ENCODE measurements around the gene PHLDA3. TPM values are rescaled to one million over a fixed set of nuclear protein-coding genes. Genes with fewer than 3 reads are reported as not detected.

Gene PHLDA3
- total and polyA plus RNA-seq, 2 donors (not counting 1 experiment from before 2014, with no cell fraction given) = 26.5 to 141 TPM

GRCh38 chr1:201427963-201428362 is 41.0 kb downstream of the PHLDA3 start:
- Histone ChIP-seq H3K4me3 (replicated peaks in 1 of 4; ENCODE audit: control extremely low read depth in 1 of 4, insufficient read depth in 1 of 4, low read depth in 3 of 4, low read length in 4 of 4) (no peak overlapping the region), H3K79me2 (ENCODE audit: control insufficient read depth, insufficient read depth, low read length) (no peaks in the 10 kb centered on the region), H2AFZ (ENCODE audit: low read length) (no peak overlapping the region), H4K20me1 (ENCODE audit: control insufficient read depth, extremely low read depth, insufficient read depth, low read length) (no peaks in the 10 kb centered on the region), H3K36me3 (ENCODE audit: control insufficient read depth, insufficient read depth, low read length) (no peaks in the 10 kb centered on the region), H3K4me2 (ENCODE audit: extremely low read depth, insufficient read depth, low read length) (no peak overlapping the region), H3K9ac (ENCODE audit: insufficient read depth, low read length) (no peak overlapping the region), H3K27ac (ENCODE audit: insufficient read depth, low read length) (no peak overlapping the region), H3K9me3 (ENCODE audit: control insufficient read depth, insufficient read depth, low read depth, low read length) (no peaks in the 10 kb centered on the region), H3K4me1 (ENCODE audit: control insufficient read depth, extremely low read depth, insufficient read depth, low read length) (no peaks in the 10 kb centered on the region), H3K27me3 (ENCODE audit: control insufficient read depth, insufficient read depth, low read length) (peaks cover 11% of the 10 kb centered on the region)
- no peak for TF ChIP-seq EZH2 (IDR thresholded peaks at IDR 0.05; ENCODE audit: low read length, missing control alignments)
- no peak for TF ChIP-seq CTCF (conservative IDR thresholded peaks at IDR 0.05 in 1 of 2, IDR thresholded peaks at IDR 0.05 in 1 of 2; ENCODE audit: low read depth in 1 of 2, low read length in 2 of 2)
- DNase-seq (ENCODE audit: low read depth in 2 of 2) = no peak

GRCh38 chr1:201426479-201427310 is 42.3 kb downstream of the PHLDA3 start:
- no peak overlapping the region for H2AFZ ChIP-seq (ENCODE audit: low read length)
- H3K4me3 ChIP-seq (replicated peaks in 1 of 4; ENCODE audit: control extremely low read depth in 1 of 4, insufficient read depth in 1 of 4, low read depth in 3 of 4, low read length in 4 of 4) = no peak overlapping the region
- H3K27me3 ChIP-seq (ENCODE audit: control insufficient read depth, insufficient read depth, low read length) = peaks cover 14% of the 10 kb centered on the region
- peak in 1 of 2 donors; percentile 11 for DNase-seq (ENCODE audit: low read depth in 2 of 2)
- H3K9me3 ChIP-seq (ENCODE audit: control insufficient read depth, insufficient read depth, low read depth, low read length) = no peaks in the 10 kb centered on the region
- no peak overlapping the region for H3K27ac ChIP-seq (ENCODE audit: insufficient read depth, low read length)
- H3K79me2 ChIP-seq (ENCODE audit: control insufficient read depth, insufficient read depth, low read length) = no peaks in the 10 kb centered on the region
- TF ChIP-seq EZH2 (IDR thresholded peaks at IDR 0.05; ENCODE audit: low read length, missing control alignments) (no peak), CTCF (conservative IDR thresholded peaks at IDR 0.05 in 1 of 2, IDR thresholded peaks at IDR 0.05 in 1 of 2; ENCODE audit: low read depth in 1 of 2, low read length in 2 of 2) (no peak)
- H3K9ac ChIP-seq (ENCODE audit: insufficient read depth, low read length) = no peak overlapping the region
- H3K4me2 ChIP-seq (ENCODE audit: extremely low read depth, insufficient read depth, low read length) = no peak overlapping the region
- no peaks in the 10 kb centered on the region for H4K20me1 ChIP-seq (ENCODE audit: control insufficient read depth, extremely low read depth, insufficient read depth, low read length)
- no peaks in the 10 kb centered on the region for H3K36me3 ChIP-seq (ENCODE audit: control insufficient read depth, insufficient read depth, low read length)
- H3K4me1 ChIP-seq (ENCODE audit: control insufficient read depth, extremely low read depth, insufficient read depth, low read length) = no peaks in the 10 kb centered on the region

- no peak overlapping the region for H2AFZ ChIP-seq (ENCODE audit: low read length)
- H3K9ac ChIP-seq (ENCODE audit: insufficient read depth, low read length) = no peak overlapping the region
- no peaks in the 10 kb centered on the region for H3K9me3 ChIP-seq (ENCODE audit: control insufficient read depth, insufficient read depth, low read depth, low read length)
- no peaks in the 10 kb centered on the region for H3K36me3 ChIP-seq (ENCODE audit: control insufficient read depth, insufficient read depth, low read length)
- H3K27ac ChIP-seq (ENCODE audit: insufficient read depth, low read length) = no peak overlapping the region
- H3K79me2 ChIP-seq (ENCODE audit: control insufficient read depth, insufficient read depth, low read length) = no peaks in the 10 kb centered on the region
- no peak for DNase-seq (ENCODE audit: low read depth in 2 of 2)
- no peak overlapping the region for H3K4me2 ChIP-seq (ENCODE audit: extremely low read depth, insufficient read depth, low read length)
- H4K20me1 ChIP-seq (ENCODE audit: control insufficient read depth, extremely low read depth, insufficient read depth, low read length) = no peaks in the 10 kb centered on the region
- H3K4me3 ChIP-seq (replicated peaks in 1 of 4; ENCODE audit: control extremely low read depth in 1 of 4, insufficient read depth in 1 of 4, low read depth in 3 of 4, low read length in 4 of 4) = no peak overlapping the region
- peaks cover 20% of the 10 kb centered on the region for H3K27me3 ChIP-seq (ENCODE audit: control insufficient read depth, insufficient read depth, low read length)
- no peaks in the 10 kb centered on the region for H3K4me1 ChIP-seq (ENCODE audit: control insufficient read depth, extremely low read depth, insufficient read depth, low read length)
- TF ChIP-seq EZH2 (IDR thresholded peaks at IDR 0.05; ENCODE audit: low read length, missing control alignments) (no peak), CTCF (conservative IDR thresholded peaks at IDR 0.05 in 1 of 2, IDR thresholded peaks at IDR 0.05 in 1 of 2; ENCODE audit: low read depth in 1 of 2, low read length in 2 of 2) (no peak)
These were observed 44.8 kb downstream of the PHLDA3 start for GRCh38 chr1:201424146-201424545.

Measured in fibroblast of lung (primary cell).